Activated naive CD4-positive, alpha-beta T cell treated with anti-CD3 and anti-CD28 coated beads for 36 hours (primary cell): ENCODE data around the gene TMEM248. TPM values are rescaled to one million over a fixed set of nuclear protein-coding genes. Genes with fewer than 3 reads are reported as not detected.
"Not testable (repeated sequence)": the region's sequence is repeated elsewhere in the genome, so short reads cannot be mapped to it uniquely, and the experiment has no call there.

ENCODE experiments used
- CTCF ChIA-PET: fragments of 350-600 bp; sonication (Branson Sonifier 250); formaldehyde crosslinking; loops from one replicate; lab custom pipeline; 2021; ENCODE audit warnings: antibody characterized with exemption; lab: Charles Lee
- DNase-seq: peaks from one replicate; pipeline ENCODE4 v3.0.0-alpha.2; 2020
- H3K27ac Mint-ChIP-seq: one replicate; pipeline ENCODE4 v1.8.0; 2021; ENCODE audit warnings: mild to moderate bottlenecking, mixed read lengths
- H3K27me3 Mint-ChIP-seq: one replicate; pipeline ENCODE4 v1.8.0; 2021; ENCODE audit warnings: low read depth, mixed read lengths
- H3K36me3 Mint-ChIP-seq: one replicate; pipeline ENCODE4 v1.8.0; 2021; ENCODE audit warnings: low read depth, mixed read lengths
- H3K4me1 Mint-ChIP-seq: one replicate; pipeline ENCODE4 v1.8.0; 2021; ENCODE audit warnings: low read depth, mixed read lengths
- H3K4me3 Mint-ChIP-seq: one replicate; pipeline ENCODE4 v1.8.0; 2021; ENCODE audit warnings: mild to moderate bottlenecking, moderate library complexity, mixed read lengths
- H3K9me3 Mint-ChIP-seq: one replicate; pipeline ENCODE4 v1.8.0; 2021; ENCODE audit warnings: mixed read lengths
- intact Hi-C: fragments of 100-400 bp; cut with micrococcal nuclease; formaldehyde crosslinking; loops from one replicate; pipeline ENCODE4 v1.15.1; 2023
- total RNA-seq, 2 experiments: library from RNA; stranded (reverse); gene quantifications; one replicate each; pipeline ENCODE4 v1.2.3, GENCODE V29; 2021

Gene TMEM248
- total RNA-seq, 2 experiments from 2014 or later: 51.4 to 54.0 TPM

- Mint-ChIP-seq H3K9me3 (no peaks in the 10 kb centered on the region), H3K27me3 (no peaks in the 10 kb centered on the region), H3K27ac (no peak overlapping the region), H3K4me3 (no peak overlapping the region), H3K36me3 (peaks cover 10% of the 10 kb centered on the region), H3K4me1 (peaks cover 5% of the 10 kb centered on the region)
- DNase-seq: no peak
- CTCF ChIA-PET: no interaction called here
- intact Hi-C loops: no loop called here
These were observed 39.2 kb downstream of the TMEM248 start for GRCh38 chr7:66960192-66960591.

DNA sequence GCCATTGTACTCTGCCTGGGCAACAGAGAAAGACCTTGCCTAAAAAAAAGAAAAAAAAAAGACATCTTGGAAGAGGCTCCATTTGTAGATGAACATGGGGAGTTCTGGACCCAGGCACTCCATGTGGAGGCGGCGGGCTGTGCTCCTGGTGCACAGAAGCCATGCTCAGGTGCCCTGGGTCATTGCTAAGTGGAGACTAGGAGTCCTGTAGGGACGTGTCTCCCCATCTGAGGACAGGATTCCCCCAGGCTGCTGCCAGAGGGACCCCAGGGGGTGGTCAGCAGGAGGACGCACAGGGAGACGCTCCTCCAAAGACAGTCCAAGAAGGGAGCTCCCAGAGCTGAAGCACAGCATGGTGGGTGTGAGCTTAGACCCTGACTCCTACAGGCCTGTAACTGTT lies 40.1 kb downstream of the TMEM248 start:
- Mint-ChIP-seq H3K27ac (no peak overlapping the region), H3K27me3 (no peaks in the 10 kb centered on the region), H3K4me1 (peaks cover 2% of the 10 kb centered on the region), H3K4me3 (no peak overlapping the region), H3K9me3 (no peaks in the 10 kb centered on the region), H3K36me3 (peaks cover 10% of the 10 kb centered on the region)
- no peak for DNase-seq
- CTCF ChIA-PET: no interaction called here
- intact Hi-C loops: no loop called here

DNA sequence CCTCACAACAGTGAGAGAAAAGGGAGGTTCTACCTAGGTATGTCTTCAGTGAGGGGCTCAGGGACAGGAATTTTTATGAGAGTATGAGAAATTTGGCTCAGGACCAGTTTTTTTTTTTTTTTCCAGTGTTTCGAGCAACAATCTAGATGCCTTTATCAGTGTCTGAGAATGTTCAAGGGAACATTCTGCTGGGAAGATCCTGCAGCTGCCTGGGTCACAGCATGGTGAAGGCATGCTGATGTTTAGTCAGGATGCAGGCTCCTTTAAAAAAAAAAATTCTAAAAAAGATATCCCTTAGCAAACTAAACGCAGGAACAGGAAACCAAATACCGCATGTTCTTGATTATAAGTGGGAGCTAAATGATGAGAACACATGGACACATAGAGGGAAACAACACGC lies 43.4 kb downstream of the TMEM248 start:
- Mint-ChIP-seq H3K36me3 (peaks cover 4% of the 10 kb centered on the region), H3K9me3 (no peaks in the 10 kb centered on the region), H3K27ac (no peak overlapping the region), H3K4me1 (no peaks in the 10 kb centered on the region), H3K27me3 (no peaks in the 10 kb centered on the region), H3K4me3 (no peak overlapping the region)
- DNase-seq: no peak
- intact Hi-C loops: no loop called here
- CTCF ChIA-PET: no interaction called here

GRCh38 chr7:66967029-66967428 lies 46.0 kb downstream of the TMEM248 start:
- CTCF ChIA-PET: no interaction called here
- Mint-ChIP-seq H3K36me3 (no peaks in the 10 kb centered on the region), H3K4me3 (no peak overlapping the region), H3K27ac (no peak overlapping the region), H3K27me3 (no peaks in the 10 kb centered on the region), H3K4me1 (no peaks in the 10 kb centered on the region), H3K9me3 (no peaks in the 10 kb centered on the region)
- intact Hi-C loops: no loop called here
- DNase-seq: no peak

DNA sequence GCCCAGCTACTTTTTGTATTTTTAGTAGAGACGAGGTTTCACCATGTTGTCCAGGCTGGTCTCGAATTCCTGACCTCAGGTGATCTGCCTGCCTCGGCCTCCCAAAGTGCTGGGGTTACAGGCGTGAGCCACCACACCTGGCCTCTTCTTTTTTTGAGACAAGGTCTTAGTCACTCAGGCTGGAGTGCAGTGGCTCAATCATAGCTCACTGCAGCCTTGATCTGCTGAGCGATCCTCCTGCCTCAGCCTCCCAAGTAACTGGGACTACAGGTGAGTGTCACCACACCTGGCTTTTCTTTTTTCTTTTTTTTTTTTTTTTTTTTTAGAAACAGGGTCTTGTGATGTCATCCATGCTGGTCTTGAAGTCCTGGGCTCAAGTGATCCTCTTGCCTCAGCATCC lies 48.0 kb downstream of the TMEM248 start:
- H3K27me3 Mint-ChIP-seq, H3K9me3 Mint-ChIP-seq, H3K4me3 Mint-ChIP-seq, intact Hi-C loops, DNase-seq, H3K27ac Mint-ChIP-seq, CTCF ChIA-PET, H3K4me1 Mint-ChIP-seq, H3K36me3 Mint-ChIP-seq: not testable (repeated sequence)

GRCh38 chr7:66970310-66970709 lies 49.3 kb downstream of the TMEM248 start:
- DNase-seq: no peak
- Mint-ChIP-seq H3K4me1 (no peaks in the 10 kb centered on the region), H3K9me3 (no peaks in the 10 kb centered on the region), H3K4me3 (no peak overlapping the region), H3K36me3 (no peaks in the 10 kb centered on the region), H3K27me3 (no peaks in the 10 kb centered on the region), H3K27ac (no peak overlapping the region)
- intact Hi-C loops: no loop called here
- CTCF ChIA-PET: no interaction called here

DNA sequence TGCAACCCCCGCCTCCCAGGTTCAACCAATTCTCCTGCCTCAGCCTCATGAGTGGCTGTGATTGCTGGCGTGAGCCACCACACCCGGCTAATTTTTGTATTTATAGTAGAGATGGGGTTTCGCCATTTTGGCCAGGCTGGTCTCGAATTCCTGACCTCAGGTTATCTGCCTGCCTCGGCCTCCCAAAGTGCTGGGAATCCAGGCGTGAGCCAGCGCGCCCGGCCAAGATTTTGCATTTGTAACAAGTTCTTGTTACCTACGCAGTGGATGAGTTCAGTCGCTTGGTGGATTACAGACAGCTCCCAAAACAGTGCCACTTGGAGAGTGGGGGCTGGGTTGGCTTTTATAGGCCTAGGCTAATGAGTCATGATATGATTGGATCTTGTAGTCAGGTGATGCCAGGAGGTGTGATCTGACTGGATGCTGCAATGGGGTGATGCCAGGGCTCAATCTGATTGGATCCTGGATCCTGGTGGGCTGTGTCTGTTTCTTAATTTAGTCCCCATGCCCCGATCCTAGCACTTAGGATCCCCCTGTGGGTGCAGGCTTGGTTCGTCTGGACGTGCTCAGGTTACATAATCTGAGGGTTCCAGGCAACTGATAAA lies 54.1 kb downstream of the TMEM248 start:
- CTCF ChIA-PET: no interaction called here
- H3K4me3 Mint-ChIP-seq: no peak overlapping the region
- DNase-seq: no peak
- no peaks in the 10 kb centered on the region for H3K4me1 Mint-ChIP-seq
- peaks cover 5% of the 10 kb centered on the region for H3K9me3 Mint-ChIP-seq
- no peaks in the 10 kb centered on the region for H3K27me3 Mint-ChIP-seq
- no peak overlapping the region for H3K27ac Mint-ChIP-seq
- intact Hi-C loops: no loop called here
- H3K36me3 Mint-ChIP-seq: peaks cover 4% of the 10 kb centered on the region

- CTCF ChIA-PET: interaction anchor here (0.7 kb wide), 1 partner anchor 647 kb away, joined by 3 read pairs; no protein-coding TSS in a partner anchor
- DNase-seq, H3K4me1 Mint-ChIP-seq, H3K36me3 Mint-ChIP-seq, intact Hi-C loops, H3K4me3 Mint-ChIP-seq, H3K27me3 Mint-ChIP-seq, H3K27ac Mint-ChIP-seq: not testable (repeated sequence)
- peaks cover 14% of the 10 kb centered on the region for H3K9me3 Mint-ChIP-seq
These were observed 57.3 kb downstream of the TMEM248 start for GRCh38 chr7:66978312-66978711.

DNA sequence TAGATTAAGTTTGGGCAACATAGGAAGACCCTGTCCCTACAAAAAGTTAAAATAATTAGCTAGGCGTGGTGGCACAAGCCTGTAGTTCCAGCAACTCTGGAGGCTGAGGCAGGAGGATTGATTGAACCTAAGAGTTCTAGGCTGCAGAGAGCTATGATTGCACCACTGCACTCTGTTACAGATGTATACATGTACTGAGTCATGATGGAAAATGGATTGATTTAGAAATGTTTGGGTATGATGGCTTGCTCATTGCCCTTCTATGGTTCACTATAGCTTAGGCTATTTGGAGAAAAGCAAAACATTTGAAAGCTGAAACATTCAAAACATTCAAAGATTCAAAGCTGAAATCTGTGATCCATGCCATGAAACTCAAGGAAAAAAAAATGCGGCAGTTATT lies 58.0 kb downstream of the TMEM248 start:
- peaks cover 14% of the 10 kb centered on the region for H3K9me3 Mint-ChIP-seq
- DNase-seq, H3K4me1 Mint-ChIP-seq, H3K27ac Mint-ChIP-seq, intact Hi-C loops, H3K27me3 Mint-ChIP-seq, H3K36me3 Mint-ChIP-seq, H3K4me3 Mint-ChIP-seq: not testable (repeated sequence)
- CTCF ChIA-PET: interaction anchor here (0.6 kb wide), 1 partner anchor 62 kb away, joined by 3 read pairs; no protein-coding TSS in a partner anchor

GRCh38 chr7:66980336-66980735 lies 59.3 kb downstream of the TMEM248 start:
- intact Hi-C loops, H3K4me1 Mint-ChIP-seq, H3K27ac Mint-ChIP-seq, H3K27me3 Mint-ChIP-seq, DNase-seq, H3K36me3 Mint-ChIP-seq, H3K4me3 Mint-ChIP-seq: not testable (repeated sequence)
- H3K9me3 Mint-ChIP-seq: peaks cover 14% of the 10 kb centered on the region
- CTCF ChIA-PET: interaction anchor here (0.6 kb wide), 1 partner anchor 812 kb away, joined by 3 read pairs; no protein-coding TSS in a partner anchor

DNA sequence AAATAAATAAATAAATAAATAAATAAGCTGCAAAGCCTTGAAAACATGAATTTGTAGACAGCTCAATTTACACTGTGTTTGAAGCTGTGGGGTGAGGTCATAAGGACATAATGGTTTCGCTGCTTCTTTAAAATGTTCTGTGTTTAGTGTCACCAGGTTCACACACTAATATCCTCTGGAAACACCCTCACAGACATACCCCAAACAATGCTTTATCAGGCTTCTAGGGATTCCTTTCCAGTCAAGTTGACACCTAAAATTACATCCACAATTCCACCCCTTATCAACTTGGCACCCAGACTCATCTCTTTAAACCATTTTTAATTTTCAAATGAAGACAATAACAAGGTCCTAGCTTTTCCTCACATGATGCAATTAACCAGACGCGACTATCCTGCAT lies 68.5 kb downstream of the TMEM248 start:
- peaks cover 23% of the 10 kb centered on the region for H3K36me3 Mint-ChIP-seq
- H3K27ac Mint-ChIP-seq, CTCF ChIA-PET, H3K27me3 Mint-ChIP-seq, H3K9me3 Mint-ChIP-seq, H3K4me3 Mint-ChIP-seq, intact Hi-C loops, DNase-seq: not testable (repeated sequence)
- peaks cover 23% of the 10 kb centered on the region for H3K4me1 Mint-ChIP-seq

DNA sequence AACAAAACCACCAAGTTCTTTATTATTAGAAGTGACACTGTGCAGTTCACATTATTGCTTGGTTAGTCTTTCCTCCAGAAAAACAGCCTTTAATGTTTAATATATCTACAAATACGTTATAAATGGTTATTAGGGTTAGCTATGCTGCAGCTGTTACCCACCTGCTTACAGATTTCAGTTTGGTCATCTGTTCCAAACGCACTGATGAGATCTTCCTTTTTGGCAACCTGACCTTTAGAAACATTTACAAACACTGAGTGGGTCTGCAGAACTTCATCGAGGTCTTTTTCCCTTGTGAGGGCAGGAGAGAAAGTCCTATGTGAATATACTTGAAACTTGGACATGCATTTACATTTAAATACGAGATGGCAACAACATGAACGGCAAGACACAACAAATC lies 73.0 kb downstream of the TMEM248 start:
- DNase-seq, H3K9me3 Mint-ChIP-seq, H3K27me3 Mint-ChIP-seq: not testable (repeated sequence)
- H3K36me3 Mint-ChIP-seq: peaks cover 18% of the 10 kb centered on the region
- H3K27ac Mint-ChIP-seq: peak overlapping the region; percentile 96
- CTCF ChIA-PET: interaction anchor here (0.6 kb wide), 1 partner anchor 10 kb away, joined by 5 read pairs; no protein-coding TSS in a partner anchor
- intact Hi-C loops: loop anchor here (2.0 to 10.0 kb wide), 3 partner anchors 135 to 789 kb away; partner anchors contain the start of gene TPST1
- peak overlapping the region; percentile 88 for H3K4me3 Mint-ChIP-seq
- H3K4me1 Mint-ChIP-seq: peaks cover 29% of the 10 kb centered on the region

DNA sequence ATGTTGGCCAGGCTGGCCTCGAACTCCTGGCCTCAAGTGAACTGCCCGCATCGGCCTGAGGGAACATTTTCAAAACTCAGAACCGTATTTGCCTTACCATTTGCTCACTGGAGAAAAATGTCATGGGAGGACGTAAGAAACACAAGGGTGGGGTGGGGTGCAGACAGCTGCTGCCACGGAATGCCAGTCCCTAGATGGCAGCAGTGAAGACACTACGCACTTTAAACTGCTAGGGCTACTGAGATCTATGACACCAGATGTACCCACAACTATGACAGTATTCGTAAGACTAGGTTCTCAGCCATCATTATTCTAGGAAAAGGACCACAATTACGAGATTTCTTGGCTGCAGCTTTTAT lies 73.6 kb downstream of the TMEM248 start:
- intact Hi-C loops: loop anchor here (1.0 to 10.0 kb wide), 8 partner anchors 134 to 1121 kb away; partner anchors contain the start of genes RABGEF1, TPST1 and VKORC1L1
- H3K27ac Mint-ChIP-seq: peak overlapping the region; percentile 96
- H3K4me1 Mint-ChIP-seq: peaks cover 29% of the 10 kb centered on the region
- CTCF ChIA-PET: interaction anchor here (0.6 kb wide), 1 partner anchor 10 kb away, joined by 5 read pairs; no protein-coding TSS in a partner anchor
- DNase-seq: peak; percentile 64
- peak overlapping the region; percentile 88 for H3K4me3 Mint-ChIP-seq
- H3K36me3 Mint-ChIP-seq: peaks cover 19% of the 10 kb centered on the region
- H3K27me3 Mint-ChIP-seq, H3K9me3 Mint-ChIP-seq: not testable (repeated sequence)
